SK-N-MC (cell line): ENCODE results near the gene MSMB.
"Not testable (repeated sequence)": the region's sequence is repeated elsewhere in the genome, so short reads cannot be mapped to it uniquely, and the experiment has no call there.

Experiments used
- FOXP2 ChIP-seq: optimal IDR thresholded peaks from 2 replicates; pipeline ENCODE3; 2011; ENCODE audit warnings: mild to moderate bottlenecking, moderate library complexity; ENCODE audit not compliant: insufficient read depth; ENCODE audit errors: extremely low read length, control extremely low read depth
- POLR2AphosphoS5 ChIP-seq: IDR thresholded peaks from 2 replicates; pipeline ENCODE4 v1.6.1; 2012; ENCODE audit warnings: mild to moderate bottlenecking, low read depth, low read length, borderline replicate concordance

DNA sequence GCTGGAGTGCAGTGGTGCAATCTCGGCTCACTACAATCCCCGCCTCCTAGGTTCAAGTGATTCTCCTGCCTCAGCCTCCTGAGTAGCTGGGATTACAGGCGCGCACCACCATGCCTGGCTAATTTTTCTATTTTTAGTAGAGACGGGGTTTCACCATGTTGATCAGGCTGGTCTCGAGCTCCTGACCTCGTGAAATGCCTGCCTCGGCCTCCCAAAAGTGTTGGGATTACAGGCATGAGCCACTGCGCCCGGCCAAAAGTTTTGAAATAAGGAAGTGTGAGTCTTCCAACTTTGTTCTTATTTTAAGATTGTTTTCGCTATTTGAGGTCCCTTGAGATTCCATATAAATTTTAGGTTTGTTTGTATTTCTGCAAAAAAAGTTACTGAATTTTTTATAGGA lies 41.3 kb upstream of the MSMB start:
- not testable (repeated sequence) for TF ChIP-seq FOXP2, POLR2AphosphoS5
